WERI-Rb-1 (cell line): ENCODE data around the gene NECTIN4.

ENCODE experiments used
- DNase-seq: peaks from one replicate; pipeline ENCODE4 v3.0.0-alpha.2; 2020
- H3K27ac ChIP-seq: fragments of 250-450 bp; sonication (Bioruptor Pico); 2 replicates; pipeline ENCODE4 v1.5.1; 2020; ENCODE audit warnings: mild to moderate bottlenecking, moderate library complexity
- H3K27me3 ChIP-seq: fragments of 250-450 bp; sonication (Bioruptor Pico); 2 replicates; pipeline ENCODE4 v1.5.1; 2021; ENCODE audit warnings: mild to moderate bottlenecking, low read depth, moderate library complexity; ENCODE audit not compliant: insufficient read depth, severe bottlenecking
- H3K36me3 ChIP-seq: fragments of 250-450 bp; sonication (Bioruptor Pico); 2 replicates; pipeline ENCODE4 v1.5.1; 2020; ENCODE audit warnings: mild to moderate bottlenecking, moderate library complexity
- H3K4me3 ChIP-seq: 2 replicates; pipeline ENCODE4 v1.5.1; 2011; ENCODE audit warnings: low read depth, mild to moderate bottlenecking, control low read depth, low read length
- H3K9me3 ChIP-seq: fragments of 250-450 bp; sonication (Bioruptor Pico); 2 replicates; pipeline ENCODE4 v1.5.1; 2021; ENCODE audit warnings: mild to moderate bottlenecking, moderate library complexity; ENCODE audit not compliant: severe bottlenecking
- TF ChIP-seq, protein P1 (sequence below): IDR thresholded peaks from 2 replicates; pipeline ENCODE4 v1.5.1; 2011; ENCODE audit warnings: low read depth, mild to moderate bottlenecking, control low read depth, inconsistent platforms, low read length

NECTIN4 gene

GRCh38 chr1:161047436-161048420 is 41.6 kb downstream of the NECTIN4 start:
- Histone ChIP-seq H3K27ac (no peak overlapping the region), H3K4me3 (no peak overlapping the region), H3K27me3 (no peaks in the 10 kb centered on the region), H3K9me3 (peaks cover 36% of the 10 kb centered on the region), H3K36me3 (peaks cover 9% of the 10 kb centered on the region)
- no peak for DNase-seq
- TF ChIP-seq, protein P1, sequence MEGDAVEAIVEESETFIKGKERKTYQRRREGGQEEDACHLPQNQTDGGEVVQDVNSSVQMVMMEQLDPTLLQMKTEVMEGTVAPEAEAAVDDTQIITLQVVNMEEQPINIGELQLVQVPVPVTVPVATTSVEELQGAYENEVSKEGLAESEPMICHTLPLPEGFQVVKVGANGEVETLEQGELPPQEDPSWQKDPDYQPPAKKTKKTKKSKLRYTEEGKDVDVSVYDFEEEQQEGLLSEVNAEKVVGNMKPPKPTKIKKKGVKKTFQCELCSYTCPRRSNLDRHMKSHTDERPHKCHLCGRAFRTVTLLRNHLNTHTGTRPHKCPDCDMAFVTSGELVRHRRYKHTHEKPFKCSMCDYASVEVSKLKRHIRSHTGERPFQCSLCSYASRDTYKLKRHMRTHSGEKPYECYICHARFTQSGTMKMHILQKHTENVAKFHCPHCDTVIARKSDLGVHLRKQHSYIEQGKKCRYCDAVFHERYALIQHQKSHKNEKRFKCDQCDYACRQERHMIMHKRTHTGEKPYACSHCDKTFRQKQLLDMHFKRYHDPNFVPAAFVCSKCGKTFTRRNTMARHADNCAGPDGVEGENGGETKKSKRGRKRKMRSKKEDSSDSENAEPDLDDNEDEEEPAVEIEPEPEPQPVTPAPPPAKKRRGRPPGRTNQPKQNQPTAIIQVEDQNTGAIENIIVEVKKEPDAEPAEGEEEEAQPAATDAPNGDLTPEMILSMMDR = no peak

DNA sequence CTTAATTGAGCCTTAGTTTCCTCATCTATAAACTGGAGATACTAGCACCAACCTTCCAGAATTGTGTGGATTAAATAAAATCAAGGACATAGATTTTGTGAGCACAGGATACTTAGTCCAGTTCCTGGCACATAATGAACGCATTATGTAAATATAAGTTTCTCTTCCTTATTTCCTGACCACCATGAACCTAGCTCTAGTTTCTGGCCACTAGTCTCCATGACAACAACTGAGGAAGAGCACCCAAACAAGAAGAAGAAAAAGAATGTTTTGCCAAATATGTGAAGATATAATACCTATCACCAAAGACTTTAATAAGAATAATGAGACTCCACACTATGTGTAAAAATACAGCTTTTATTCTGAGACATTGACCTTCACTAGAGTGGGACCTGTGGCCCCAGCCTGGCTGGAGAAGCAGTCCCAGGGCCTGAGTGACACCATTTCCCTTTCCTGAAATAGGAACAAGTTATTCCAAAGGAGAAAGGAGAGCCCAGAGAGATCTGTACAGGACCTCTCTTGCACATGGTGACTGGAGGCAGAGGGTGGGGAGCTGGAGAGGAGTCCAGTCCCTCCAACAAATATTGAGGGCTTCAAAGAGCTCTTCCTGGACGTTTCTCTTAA is 42.6 kb downstream of the NECTIN4 start:
- peak overlapping the region; percentile 78 for H3K4me3 ChIP-seq
- H3K27ac ChIP-seq = peak overlapping the region; percentile 93
- peaks cover 20% of the 10 kb centered on the region for H3K36me3 ChIP-seq
- H3K9me3 ChIP-seq = peaks cover 36% of the 10 kb centered on the region
- no peaks in the 10 kb centered on the region for H3K27me3 ChIP-seq
- no peak for DNase-seq
- TF ChIP-seq, protein P1 = no peak

DNA sequence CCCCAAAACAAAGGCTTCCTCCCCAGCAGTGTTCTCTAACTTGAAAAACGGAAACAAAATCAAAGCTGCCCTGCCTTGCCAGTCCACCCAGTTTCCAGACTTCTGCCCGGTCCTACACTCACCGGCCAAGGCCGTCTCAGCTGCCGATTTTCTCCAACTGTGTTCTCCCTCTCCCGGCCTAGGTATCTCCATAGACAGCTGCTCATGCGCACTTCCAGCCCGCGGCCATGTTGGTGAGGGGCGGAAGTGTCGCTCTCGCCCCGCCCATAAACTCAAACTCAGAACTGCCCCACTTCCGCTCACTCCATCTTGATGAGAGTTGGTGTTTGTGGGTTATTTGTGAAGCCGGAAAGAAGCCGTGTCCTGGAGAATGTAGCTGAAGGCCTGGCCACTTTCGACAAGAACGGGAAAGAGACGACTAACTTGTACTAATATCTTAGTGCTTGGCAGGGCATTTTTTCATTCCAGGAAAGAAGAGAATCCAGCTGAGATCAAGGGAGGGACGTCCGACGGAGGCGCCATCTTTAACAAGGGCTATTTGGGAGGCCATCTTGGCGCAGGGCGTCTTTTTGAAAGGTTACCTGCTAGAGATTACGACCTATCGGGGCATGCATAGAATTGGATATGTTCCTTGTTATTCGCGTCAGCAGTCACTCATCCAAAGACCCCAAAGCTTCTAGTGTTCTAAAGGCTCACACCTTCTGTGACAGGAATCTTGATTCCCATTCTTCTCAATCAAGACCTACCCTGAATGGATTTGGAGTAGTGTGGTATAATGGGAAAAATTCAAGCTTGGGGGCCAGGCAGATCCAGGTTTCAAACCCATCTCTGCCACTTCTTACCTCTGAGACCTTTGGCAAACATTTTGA is 43.4 kb downstream of the NECTIN4 start, which contains the start of gene USF1:
USF1 (minus strand) TSS at position 242 of the 869 bp plus-strand sequence. CDS start 2,702 bp downstream, outside the sequence.
- peak within 1 kb of the TSS; percentile 93 for H3K27ac ChIP-seq
- peaks cover 36% of the 10 kb centered on the region for H3K9me3 ChIP-seq
- peak; percentile 98 for DNase-seq
- peak within 1 kb of the TSS; percentile 78 for H3K4me3 ChIP-seq
- TF ChIP-seq, protein P1 = no peak
- peaks cover 27% of the 10 kb centered on the region for H3K36me3 ChIP-seq
- no peaks in the 10 kb centered on the region for H3K27me3 ChIP-seq

GRCh38 chr1:161044908-161045735 is 44.2 kb downstream of the NECTIN4 start:
- peak overlapping the region; percentile 78 for H3K4me3 ChIP-seq
- peak overlapping the region; percentile 93 for H3K27ac ChIP-seq
- H3K27me3 ChIP-seq = no peaks in the 10 kb centered on the region
- peaks cover 36% of the 10 kb centered on the region for H3K9me3 ChIP-seq
- peak; percentile 96 for DNase-seq
- peaks cover 36% of the 10 kb centered on the region for H3K36me3 ChIP-seq
- TF ChIP-seq, protein P1 = no peak

GRCh38 chr1:161044535-161044907 is 44.8 kb downstream of the NECTIN4 start:
- TF ChIP-seq, protein P1 = no peak
- peaks cover 42% of the 10 kb centered on the region for H3K36me3 ChIP-seq
- no peak for DNase-seq

More at GRCh38 chr1:161044535-161044907, 44.8 kb downstream of the NECTIN4 start:
- H3K27me3 ChIP-seq = no peaks in the 10 kb centered on the region
- peak overlapping the region; percentile 78 for H3K4me3 ChIP-seq
- H3K27ac ChIP-seq = peak overlapping the region; percentile 93
- H3K9me3 ChIP-seq = peaks cover 31% of the 10 kb centered on the region
